Progenitor cell of endocrine pancreas (in vitro differentiated cells): ENCODE results near the gene NINJ1. TPM values are rescaled to one million over a fixed set of nuclear protein-coding genes. Genes with fewer than 3 reads are reported as not detected.

ENCODE experiments used
- DNase-seq: peaks from one replicate; pipeline ENCODE4 v3.0.0; 2021; ENCODE audit warnings: low spot score; ENCODE audit not compliant: unreplicated experiment
- H3K27ac Mint-ChIP-seq: 2 replicates; pipeline ENCODE4 v1.8.0; 2021; ENCODE audit warnings: mild to moderate bottlenecking, moderate library complexity, mixed read lengths
- H3K27me3 Mint-ChIP-seq: 2 replicates; pipeline ENCODE4 v1.8.0; 2021; ENCODE audit warnings: mixed read lengths
- H3K36me3 Mint-ChIP-seq: 2 replicates; pipeline ENCODE4 v1.8.0; 2022; ENCODE audit warnings: mixed read lengths; ENCODE audit not compliant: insufficient read depth
- H3K4me1 Mint-ChIP-seq: 2 replicates; pipeline ENCODE4 v1.8.0; 2021; ENCODE audit warnings: low read depth, mixed read lengths
- H3K4me3 Mint-ChIP-seq: 2 replicates; pipeline ENCODE4 v1.8.0; 2021; ENCODE audit warnings: low read depth, mild to moderate bottlenecking, moderate library complexity, mixed read lengths
- H3K9me3 Mint-ChIP-seq: 2 replicates; pipeline ENCODE4 v1.8.0; 2021; ENCODE audit warnings: low read depth, mixed read lengths
- total RNA-seq: library from RNA; stranded (reverse); gene quantifications from 2 replicates; pipeline ENCODE4 v1.2.1, GENCODE V29; 2021
- TF ChIP-seq, protein P1 (sequence below): fragments of 200-600 bp; sonication (generic); IDR thresholded peaks from one replicate; pipeline ENCODE4 v1.5.0; 2021; ENCODE audit warnings: antibody characterized with exemption, mild to moderate bottlenecking; ENCODE audit not compliant: unreplicated experiment

NINJ1 gene
- total RNA-seq, 1 donor from 2014 or later, result 38.1 TPM

DNA sequence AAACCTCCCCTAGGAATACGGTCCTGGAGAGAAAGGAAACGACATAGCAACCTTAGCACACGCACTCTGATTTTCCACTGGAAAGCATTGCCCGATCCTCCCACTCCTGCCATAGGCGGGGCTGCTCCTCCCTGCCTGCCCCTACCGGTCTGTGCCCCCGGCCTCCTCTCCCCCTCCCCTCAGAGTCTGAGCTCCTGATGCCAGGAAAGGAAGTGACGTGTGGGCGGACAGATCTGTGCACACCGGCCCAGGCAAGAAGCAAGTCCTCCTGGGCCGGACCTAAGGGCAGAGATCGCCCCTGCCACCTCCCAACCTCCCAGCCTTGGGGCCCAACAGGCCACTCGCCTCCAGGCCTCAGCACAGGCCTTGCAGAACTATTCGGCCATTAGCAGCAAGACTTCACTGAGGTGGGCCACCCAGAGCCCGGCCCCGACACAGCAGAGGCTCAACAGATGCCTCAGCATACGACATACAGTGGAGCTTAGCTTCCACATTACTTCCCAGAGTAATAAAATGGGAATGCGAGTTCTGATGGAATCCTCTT is 7.2 kb downstream of the NINJ1 start:
- no peaks in the 10 kb centered on the region for H3K9me3 Mint-ChIP-seq
- H3K27me3 Mint-ChIP-seq, result no peaks in the 10 kb centered on the region
- no peak overlapping the region for H3K4me3 Mint-ChIP-seq
- H3K36me3 Mint-ChIP-seq, result peaks cover 1% of the 10 kb centered on the region
- TF ChIP-seq, protein P1, sequence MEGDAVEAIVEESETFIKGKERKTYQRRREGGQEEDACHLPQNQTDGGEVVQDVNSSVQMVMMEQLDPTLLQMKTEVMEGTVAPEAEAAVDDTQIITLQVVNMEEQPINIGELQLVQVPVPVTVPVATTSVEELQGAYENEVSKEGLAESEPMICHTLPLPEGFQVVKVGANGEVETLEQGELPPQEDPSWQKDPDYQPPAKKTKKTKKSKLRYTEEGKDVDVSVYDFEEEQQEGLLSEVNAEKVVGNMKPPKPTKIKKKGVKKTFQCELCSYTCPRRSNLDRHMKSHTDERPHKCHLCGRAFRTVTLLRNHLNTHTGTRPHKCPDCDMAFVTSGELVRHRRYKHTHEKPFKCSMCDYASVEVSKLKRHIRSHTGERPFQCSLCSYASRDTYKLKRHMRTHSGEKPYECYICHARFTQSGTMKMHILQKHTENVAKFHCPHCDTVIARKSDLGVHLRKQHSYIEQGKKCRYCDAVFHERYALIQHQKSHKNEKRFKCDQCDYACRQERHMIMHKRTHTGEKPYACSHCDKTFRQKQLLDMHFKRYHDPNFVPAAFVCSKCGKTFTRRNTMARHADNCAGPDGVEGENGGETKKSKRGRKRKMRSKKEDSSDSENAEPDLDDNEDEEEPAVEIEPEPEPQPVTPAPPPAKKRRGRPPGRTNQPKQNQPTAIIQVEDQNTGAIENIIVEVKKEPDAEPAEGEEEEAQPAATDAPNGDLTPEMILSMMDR, result no peak
- no peak for DNase-seq
- H3K4me1 Mint-ChIP-seq, result peaks cover 3% of the 10 kb centered on the region
- H3K27ac Mint-ChIP-seq, result no peak overlapping the region

GRCh38 chr9:93126151-93126781 is 7.8 kb downstream of the NINJ1 start:
- H3K27ac Mint-ChIP-seq, result no peak overlapping the region
- no peak for DNase-seq
- H3K9me3 Mint-ChIP-seq, result no peaks in the 10 kb centered on the region
- TF ChIP-seq, protein P1, result no peak
- H3K4me3 Mint-ChIP-seq, result no peak overlapping the region
- peaks cover 1% of the 10 kb centered on the region for H3K36me3 Mint-ChIP-seq
- H3K27me3 Mint-ChIP-seq, result no peaks in the 10 kb centered on the region
- peaks cover 3% of the 10 kb centered on the region for H3K4me1 Mint-ChIP-seq

DNA sequence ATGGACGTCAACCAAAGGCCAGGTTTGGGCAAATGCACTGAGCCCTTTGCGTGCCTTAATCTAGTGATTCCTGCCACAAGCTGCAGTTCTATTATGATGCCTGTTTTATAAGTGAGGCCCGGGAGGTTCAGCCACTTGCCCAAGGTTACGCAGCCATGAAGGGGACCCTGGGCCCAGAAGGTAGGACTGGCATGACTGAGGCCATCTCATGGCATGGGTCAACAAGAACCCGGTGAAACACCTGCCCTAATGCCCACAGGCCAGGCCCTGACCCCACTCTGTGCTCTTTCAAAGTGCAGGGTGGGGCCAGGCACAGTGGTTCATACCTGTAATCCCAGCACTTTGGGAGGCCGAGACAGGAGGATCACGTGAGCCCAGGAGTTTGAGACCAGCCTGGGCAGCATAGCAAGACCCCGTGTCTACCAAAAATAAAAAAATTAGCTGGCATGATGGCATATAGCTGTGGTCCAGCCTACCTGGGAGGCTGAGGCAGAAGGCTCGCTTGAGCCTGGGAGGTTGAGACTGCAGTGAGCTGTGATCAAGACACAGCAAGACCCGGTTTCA is 8.6 kb downstream of the NINJ1 start:
- H3K36me3 Mint-ChIP-seq, result peaks cover 1% of the 10 kb centered on the region
- H3K9me3 Mint-ChIP-seq, result no peaks in the 10 kb centered on the region
- TF ChIP-seq, protein P1, result no peak
- no peaks in the 10 kb centered on the region for H3K27me3 Mint-ChIP-seq
- H3K4me3 Mint-ChIP-seq, result no peak overlapping the region
- H3K27ac Mint-ChIP-seq, result no peak overlapping the region
- no peak for DNase-seq
- H3K4me1 Mint-ChIP-seq, result peaks cover 3% of the 10 kb centered on the region

DNA sequence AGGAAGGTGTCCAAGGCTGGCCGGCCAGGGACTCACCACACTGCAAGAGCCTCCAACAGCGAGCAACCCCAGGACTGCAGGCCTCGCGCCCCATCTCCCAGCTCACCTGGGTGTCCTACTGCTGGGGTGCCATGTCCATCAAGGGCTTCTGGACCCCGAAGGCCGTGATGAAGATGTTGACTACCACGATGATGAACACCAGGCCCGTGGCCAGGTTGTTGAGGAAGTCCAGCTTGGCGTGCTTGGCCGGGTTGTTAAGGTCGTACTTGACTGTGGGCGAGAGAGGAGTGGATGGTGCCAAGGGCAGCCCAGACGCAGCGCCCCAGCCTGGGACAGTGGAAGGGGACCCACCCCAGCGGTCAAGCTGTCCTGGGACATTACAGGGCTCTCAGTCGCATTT is 9.3 kb downstream of the NINJ1 start:
- TF ChIP-seq, protein P1, result no peak
- H3K36me3 Mint-ChIP-seq, result peaks cover 1% of the 10 kb centered on the region
- no peak overlapping the region for H3K27ac Mint-ChIP-seq
- H3K27me3 Mint-ChIP-seq, result no peaks in the 10 kb centered on the region
- no peaks in the 10 kb centered on the region for H3K9me3 Mint-ChIP-seq
- H3K4me1 Mint-ChIP-seq, result peaks cover 3% of the 10 kb centered on the region
- DNase-seq, result no peak
- no peak overlapping the region for H3K4me3 Mint-ChIP-seq

DNA sequence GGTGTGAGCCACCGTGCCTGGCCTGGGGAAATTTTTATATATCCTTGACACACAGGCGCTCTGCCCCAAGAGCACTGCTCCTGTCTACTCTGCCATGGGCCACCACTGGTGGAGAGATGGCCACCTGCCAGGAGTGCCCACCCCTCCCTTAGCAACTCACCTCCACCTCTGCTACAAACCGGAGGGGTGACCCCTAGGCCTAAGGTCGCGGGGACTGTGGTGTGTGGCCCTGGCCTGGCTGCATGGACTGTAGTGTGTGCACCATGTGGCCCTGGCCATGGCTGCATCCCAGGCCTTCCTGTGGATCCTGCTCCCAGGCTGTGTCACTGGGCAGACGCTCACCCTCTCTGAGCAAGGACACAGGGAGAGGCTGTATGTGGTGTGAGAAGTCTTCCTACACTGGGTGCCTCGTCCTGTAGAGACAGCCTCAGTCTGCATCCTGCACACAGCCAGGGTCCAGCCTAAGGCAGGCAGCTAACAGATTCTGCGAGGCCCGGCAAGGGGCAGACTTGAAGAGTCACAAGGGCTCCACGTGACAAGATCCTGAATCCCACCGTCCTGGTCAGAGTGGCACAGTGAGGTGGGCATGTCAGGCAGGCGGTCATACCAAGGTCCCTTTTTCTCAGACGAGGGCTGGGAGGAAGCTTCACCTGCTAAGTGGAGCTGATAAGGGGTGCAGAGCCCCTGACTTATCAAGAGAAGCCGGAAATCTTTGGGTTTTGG is 10.3 kb downstream of the NINJ1 start:
- Mint-ChIP-seq H3K27me3 (no peaks in the 10 kb centered on the region), H3K9me3 (no peaks in the 10 kb centered on the region), H3K4me3 (no peak overlapping the region), H3K27ac (no peak overlapping the region), H3K4me1 (peaks cover 3% of the 10 kb centered on the region), H3K36me3 (peaks cover 1% of the 10 kb centered on the region)
- DNase-seq, result no peak
- TF ChIP-seq, protein P1, result no peak
